OCI-M2 (cell line): Measurements from ENCODE around the gene TH.

ENCODE experiments used
- DNase-seq: peaks from one replicate; lab custom pipeline; 2025; ENCODE audit not compliant: unreplicated experiment; lab: John Stamatoyannopoulos, UW

Gene TH

DNA sequence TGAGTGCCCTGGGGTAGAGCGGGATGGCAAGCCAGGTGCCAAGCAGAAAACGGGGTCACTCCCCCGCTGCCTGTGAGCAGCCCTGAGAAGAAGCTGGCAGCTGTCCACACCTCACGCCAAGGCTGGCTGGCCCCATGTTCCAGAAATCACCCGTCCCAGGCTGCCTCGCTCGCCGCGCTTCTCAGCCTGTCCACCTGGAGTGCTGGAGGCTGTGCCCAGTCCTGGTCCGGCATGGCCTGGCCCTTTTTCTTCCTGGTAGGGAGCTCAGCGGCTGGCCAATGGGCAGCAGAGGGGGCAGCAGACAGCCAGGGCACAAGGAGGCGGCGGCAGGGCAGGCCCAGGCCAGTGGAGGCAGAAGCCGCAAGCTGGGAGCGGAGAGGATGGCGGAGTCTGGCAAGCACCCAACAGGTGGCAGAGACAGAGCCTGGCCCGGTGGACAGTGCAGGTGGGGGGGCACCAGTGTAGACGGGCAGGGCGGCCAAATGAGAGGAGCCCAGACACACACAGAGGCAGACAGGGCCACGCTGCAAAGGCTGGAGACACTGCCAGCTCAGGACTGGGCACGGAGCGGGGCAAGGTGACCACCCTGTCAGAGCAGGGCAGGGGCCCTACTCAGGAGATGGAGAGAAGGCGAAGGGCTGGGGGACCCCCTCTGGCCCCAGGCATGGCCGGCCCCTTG is 37.2 kb upstream of the TH start:
- no peak for DNase-seq

DNA sequence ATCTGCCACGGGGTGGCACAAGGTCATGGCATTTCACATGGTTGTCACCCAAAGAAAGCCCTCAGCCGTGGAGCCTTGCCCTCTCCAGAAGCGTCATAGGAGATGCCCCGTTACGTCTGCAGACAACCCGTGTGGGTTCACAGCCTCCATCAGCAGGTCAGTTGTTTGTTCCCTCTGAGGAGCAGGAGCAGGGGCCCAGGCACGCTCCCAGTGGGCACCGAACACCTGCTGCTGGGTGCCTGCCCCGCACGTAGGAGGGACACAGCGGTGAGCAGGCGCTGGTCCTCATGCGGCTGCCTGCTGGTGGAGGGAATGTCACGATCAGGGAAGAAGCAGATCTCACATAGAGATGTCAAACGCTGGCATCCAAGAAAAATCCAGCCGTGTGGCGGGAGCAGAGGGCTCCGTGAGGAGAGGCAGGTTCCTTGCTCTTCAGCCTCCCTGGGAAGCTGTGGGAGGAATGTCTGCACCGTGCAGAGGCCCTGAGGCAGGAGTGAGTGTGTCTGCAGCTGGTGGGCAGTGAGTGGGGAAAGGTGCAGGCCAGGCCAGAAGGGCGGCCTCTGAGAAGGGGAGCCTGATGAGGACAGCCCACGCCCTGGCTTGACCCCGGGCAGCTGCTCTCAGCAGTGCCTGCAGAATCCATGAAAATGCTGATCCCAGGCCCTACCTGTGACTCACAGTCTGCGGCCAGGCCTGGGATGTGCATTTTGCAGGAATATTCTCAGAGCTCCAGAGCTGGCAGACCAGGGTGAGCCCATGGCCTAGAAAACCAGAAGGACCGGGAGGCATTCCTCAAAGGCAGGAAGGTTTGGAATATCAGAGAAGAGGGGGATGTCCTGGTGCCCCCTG is 36.4 kb upstream of the TH start:
- DNase-seq: no peak

DNA sequence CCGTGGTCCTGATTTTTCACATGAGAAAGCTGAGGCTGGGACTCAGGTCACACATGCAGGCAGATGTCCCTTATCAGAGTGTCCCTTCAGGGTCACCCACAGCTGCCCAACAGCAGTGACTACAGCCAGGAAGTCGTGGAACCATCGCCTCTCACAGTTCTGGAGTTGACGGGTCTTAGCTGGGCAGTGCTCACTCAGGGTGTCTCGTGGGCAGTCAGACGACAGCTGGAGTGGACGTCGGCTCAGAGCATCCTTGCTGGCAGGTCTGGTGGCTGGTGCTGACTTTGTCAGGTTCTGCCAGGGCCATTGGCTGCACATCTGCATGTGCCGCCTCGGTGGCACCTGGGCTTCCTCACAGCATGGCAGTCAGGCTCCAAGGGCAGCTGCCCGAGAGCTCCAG is 35.6 kb upstream of the TH start:
- DNase-seq: no peak

DNA sequence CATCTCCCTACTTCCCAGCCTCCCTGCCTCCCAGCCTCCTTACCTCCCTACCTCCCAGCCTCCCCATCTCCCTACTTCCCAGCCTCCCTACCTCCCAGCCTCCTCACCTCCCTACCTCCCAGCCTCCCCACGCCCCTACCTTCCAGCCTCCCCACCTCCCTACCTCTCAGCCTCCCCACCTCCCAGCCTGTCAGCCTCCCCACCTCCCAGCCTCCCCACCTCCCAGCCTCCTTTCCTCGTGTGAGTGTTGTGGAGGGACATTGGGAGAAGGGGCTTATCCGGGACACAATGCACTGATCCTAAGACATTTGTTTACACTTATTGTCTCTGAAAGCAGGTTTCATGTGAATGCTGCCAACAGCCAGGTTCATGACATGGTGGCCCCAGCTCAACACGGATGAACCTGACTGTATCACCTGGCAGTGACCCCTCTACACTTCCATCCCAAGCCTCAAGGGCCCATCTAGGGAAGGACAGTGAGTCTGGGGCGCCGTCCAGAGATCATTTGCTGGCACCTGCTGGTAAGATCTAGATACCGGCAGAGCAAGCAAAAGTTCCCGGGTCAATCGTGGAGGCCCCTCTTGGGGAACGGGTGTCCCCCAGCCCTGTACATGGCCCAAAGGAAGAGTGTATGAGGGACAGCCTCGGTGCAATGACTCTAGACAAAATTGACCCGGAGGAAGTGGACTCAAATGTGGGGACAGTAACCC is 34.5 kb upstream of the TH start:
- DNase-seq: no peak

DNA sequence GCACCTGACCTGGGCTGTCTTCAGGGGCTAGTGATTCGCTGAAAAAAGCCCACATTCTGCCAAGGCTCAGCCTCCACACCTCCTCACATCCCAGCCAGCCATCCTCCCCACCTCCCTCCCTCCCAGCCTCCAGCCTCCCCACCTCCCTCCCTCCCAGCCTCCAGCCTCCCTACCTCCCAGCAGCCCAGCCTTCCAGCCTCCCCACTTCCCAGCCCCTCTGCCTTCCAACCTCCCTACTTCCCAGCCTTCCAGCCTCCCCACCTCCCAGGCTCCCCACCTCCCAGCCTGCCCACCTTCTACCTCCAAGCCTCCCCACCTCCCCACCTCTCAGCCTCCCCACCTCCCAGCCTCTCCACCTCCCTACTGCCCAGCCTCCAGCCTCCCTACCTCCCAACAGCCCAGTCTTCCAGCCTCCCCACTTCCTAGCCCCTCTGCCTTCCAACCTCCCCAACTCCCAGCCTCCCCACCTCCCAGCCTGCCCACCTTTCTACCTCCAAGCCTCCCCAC is 33.7 kb upstream of the TH start:
- DNase-seq: no peak

DNA sequence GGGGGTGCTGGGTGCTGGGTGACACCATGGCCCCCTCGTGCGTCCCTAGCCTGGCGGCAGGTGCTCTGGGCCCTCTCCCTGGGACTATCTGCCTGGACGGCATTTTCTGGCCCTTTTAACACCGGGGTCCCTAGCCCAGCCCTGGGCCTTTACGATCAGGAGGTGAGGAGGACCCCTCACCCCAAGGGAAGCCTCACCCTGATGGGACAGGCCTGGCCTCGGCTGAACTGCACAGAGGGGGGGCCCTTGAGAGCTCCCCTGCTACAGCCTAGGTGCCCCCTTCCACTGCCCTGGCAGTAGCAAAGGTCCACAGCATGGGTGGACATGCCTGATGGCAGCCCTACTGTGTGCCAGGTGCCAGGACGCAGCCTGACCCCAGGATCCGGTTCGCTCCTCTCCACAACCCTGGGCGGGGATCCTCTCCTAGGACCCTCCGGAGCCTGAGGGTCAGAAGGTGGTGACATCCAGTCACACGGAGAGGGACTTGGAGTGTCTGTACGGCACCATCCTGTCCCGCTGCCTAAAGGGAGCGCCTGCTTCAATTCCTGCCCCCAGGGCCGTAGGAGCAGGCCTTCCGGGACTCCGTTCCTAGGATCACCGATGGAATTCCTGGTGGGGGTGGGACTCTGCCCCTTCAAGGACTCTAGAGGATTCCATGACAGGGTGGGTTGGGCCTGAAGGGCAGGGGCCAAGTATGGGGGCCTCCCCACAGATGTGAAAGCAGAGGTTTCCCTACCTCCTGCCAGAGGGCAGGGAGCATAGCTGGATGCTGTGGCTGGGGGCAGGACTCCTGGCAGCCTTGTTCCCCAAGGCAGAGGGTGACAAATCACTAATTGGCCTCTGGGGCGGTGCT is 33.0 kb upstream of the TH start:
- no peak for DNase-seq

DNA sequence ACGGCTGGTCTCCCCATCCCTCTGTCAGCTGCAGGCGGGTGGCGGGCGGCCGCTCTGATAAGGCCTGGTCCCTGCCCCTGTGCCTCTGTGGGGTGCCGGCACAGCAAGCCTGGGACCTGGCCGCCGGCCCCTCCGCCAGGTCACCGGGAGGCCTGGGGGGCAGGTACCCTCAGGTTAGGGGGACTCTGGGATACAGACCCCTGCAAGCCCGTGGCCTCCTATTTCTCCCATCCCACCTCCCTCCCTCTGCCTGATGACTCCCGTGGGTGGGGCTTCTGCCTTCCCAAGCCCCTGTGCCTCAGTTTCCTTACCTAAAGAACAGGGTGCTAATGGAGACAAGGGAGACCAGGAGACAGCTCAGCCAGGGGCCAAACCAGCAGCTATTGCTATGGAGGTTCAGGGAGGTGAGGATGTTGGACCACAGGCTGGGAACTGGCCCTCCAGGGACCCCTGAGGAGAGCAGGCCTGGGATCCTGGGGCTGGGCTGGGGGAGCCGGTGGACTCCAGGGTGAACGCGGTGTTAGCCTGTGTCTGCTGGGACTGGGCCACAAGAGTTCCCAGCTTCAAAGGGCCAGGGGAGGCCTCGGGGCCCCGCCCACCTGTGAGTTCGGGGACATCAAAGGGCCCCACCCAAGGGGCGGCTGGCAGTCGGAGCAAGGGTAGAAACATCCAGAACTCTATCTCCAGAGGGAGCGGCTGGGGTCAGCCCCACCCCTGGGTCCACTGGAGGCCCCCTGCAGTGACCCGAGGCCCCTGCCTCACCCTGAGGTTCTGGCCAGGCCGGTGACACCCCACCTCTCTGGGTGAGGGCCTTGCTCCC is 32.0 kb upstream of the TH start:
- no peak for DNase-seq

DNA sequence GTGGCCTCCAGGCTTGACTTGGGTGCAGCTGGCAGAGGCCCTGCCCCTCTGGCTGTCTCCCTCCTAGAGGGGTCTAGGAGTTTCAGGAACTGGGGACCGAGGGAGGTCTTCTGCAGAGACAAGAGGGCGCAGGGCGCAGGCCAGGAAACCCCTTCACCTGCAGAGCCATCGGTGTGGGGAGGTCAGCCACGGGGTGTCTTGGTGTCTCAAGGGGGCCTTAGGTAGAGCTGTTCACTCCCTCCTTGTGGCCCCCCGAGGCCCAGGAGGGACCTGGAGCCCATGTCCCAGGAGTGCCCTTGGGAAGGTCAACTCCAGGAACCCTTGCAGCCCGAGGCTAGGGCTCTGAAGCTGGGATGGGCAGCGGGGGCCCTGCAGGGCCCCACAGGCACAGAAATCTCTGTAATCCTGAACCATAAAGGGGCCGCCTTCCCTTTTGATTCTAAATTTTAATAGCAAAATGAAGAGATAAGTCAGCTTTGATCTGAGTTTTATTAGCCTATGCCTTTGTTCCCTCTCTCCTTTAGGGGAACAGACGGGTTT is 31.4 kb upstream of the TH start:
- no peak for DNase-seq

DNA sequence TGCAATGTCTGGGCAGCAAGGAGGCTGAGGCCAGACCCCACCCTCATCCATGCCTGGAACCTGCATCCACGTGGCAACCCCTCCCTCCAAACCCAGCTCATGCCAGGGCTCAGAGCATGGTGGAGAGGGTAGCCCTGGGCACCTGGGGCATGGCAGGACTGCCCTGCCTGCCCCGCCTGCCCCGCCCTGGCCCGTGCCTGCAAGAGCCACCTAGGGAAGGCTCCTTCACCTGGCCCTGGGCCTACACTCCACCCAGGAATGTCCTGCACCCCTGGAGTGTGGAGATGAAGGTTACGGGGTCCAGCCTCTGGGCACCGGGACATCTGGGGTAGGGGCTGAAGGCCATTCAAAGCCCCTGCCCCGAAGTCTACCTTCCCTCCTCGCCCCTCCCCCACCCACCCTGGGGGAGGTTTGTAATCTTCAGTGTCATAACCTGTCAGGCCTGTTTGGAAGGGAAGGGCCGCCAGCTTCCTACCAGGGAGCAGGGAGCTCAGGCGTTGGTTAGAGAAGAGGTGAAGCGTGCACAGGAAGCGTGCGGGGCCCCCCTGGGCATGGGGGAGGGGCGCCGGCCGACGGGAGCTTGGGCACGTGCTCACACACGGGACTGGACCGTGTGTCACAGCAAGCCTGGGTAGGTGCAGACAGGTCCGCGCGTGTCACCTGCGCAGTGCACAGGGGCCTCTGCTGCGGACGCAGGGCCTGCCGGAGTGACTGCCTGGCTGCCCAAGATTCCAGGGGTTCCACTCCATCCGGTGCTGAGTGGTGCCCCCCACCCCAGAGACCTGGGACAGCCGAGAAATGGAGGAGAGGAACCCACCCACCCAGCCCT is 30.7 kb upstream of the TH start:
- DNase-seq: no peak

DNA sequence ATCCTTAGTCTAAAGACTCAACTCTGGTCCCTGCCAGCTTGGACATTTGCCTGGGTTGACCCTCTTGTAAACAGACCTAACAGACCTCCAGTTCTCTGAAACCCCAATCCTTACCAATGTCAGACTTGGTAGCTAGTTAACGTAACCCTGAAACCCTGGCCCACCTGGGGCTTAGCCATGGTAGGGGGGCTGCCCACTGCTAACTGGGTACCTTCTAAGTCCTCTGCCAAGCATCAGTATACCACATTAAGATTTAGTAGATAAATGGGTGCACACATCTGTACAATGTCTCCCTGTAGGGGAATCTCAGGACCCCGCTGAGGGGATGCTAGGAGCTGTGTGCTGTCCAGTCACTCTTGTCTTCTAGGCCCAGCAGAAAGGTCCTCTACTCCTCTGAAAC is 29.9 kb upstream of the TH start:
- no peak for DNase-seq

DNA sequence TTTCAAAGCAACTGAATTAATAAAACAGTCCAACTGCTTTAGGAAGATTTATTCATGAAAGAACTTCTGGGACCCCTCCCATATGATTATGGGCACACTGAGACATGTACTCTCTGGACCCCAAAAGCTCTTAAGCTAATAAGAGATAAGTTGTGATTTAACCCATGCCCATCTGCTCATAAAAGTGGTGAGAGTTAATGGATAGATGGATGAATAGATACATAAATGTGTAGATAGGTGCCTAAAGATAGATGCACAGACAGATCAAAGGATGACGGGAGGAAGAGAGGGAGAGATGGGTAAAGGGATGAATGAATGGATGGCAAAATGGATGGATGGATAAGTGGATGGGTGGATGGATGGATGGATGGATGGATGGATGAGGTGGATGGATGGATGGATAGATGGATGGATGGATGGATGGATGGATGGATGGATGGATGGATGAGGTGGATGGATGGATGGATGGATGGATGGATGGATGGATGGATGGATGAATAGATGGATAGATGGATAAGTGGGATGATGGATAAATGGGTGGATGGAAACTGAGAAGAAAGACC is 29.4 kb upstream of the TH start:
- no peak for DNase-seq

DNA sequence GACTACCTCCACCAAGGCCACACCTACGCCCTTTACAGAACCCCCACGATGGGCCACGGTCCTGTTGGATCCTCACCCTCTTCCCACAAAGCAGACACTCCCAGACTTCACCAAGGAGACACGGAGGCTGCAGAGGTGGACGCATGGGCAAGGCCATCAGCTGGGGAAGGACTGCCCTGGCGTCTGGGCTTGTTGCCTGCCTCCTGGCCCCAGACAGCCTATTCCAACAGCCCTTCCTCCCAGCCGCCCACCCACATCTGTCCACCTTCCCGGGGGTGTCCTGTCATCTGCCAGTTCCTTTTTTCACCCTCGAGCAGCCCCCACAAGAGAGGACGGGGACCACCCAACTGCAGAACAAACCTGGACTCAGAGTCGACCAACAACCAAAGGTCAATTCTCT is 28.9 kb upstream of the TH start:
- no peak for DNase-seq

DNA sequence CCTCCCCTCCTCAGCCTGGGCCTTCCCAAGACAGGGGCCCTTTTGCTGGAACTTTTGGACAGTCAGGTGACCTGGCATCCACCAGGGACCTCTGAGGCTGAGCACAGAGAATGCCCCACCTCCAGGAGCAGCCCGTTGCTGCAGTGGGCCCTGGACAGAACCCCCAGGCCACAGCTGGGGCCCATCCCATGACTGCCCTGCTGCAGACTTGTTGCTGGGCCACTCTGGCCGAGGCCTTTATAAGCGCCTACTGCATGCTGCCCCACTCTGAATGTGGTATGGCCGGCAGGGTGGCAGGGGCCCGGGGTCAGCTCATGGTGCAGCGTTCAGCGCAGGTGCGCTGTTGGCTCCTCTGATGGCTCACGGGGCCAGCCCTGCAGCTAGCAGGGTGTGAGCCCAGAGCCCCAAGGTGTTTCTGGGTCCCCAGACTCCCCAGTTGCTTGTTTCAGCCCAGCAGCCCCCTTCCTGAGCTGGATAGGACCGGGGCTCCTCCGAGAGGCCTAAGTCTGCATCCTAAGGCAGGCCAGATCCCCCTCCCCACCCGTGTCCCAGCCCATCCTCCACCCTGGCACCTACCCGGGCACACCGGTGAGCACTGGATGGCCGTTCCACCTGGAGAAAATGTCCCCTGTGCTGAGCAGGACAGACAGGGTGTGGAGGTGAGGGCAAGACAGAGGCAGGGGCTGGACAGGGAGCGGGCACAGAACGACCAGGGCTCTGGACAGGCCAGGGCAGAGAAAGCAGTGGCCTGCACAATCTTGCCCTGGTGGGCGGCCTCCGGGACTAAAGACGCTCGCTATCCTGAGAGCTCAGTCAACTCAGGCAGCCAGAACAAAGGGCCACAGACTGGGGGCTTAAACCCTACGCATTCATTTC is 28.1 kb upstream of the TH start:
- no peak for DNase-seq

DNA sequence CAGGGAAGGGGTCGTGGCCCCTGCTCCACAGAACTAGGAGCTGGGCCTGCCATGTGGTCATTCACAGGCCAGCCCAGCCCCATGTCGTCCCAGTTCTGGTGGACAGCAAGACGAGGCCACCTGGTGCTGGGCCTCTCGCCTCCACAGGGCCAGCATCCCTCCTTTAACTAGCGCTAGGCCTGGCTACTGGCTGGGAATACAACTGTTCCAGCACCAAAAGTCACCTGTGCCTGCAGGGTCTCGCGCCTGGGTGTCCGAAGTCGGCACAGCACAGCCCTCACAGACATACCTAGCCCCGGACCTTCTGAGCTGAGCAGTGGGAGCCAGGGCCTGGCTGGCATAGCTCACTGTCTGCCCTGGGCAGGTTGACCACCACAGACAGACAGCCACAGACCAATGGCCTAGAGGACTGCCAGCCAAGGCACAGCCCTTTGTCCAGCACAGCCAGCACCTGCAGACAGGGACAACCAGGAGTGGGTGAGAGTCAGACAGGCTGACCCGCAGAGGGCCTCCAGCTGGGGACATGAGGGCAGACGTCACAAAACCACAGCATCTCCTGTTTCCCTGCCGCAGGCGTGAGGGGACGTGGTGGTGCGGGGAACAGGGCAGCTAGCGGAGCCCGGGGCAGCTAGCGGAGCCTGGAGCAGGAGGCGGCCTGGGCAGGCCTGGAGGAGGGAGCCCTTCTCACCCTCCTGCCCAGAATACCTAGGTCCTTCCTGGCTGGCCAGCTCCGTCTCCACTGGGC is 27.2 kb upstream of the TH start:
- DNase-seq: no peak

DNA sequence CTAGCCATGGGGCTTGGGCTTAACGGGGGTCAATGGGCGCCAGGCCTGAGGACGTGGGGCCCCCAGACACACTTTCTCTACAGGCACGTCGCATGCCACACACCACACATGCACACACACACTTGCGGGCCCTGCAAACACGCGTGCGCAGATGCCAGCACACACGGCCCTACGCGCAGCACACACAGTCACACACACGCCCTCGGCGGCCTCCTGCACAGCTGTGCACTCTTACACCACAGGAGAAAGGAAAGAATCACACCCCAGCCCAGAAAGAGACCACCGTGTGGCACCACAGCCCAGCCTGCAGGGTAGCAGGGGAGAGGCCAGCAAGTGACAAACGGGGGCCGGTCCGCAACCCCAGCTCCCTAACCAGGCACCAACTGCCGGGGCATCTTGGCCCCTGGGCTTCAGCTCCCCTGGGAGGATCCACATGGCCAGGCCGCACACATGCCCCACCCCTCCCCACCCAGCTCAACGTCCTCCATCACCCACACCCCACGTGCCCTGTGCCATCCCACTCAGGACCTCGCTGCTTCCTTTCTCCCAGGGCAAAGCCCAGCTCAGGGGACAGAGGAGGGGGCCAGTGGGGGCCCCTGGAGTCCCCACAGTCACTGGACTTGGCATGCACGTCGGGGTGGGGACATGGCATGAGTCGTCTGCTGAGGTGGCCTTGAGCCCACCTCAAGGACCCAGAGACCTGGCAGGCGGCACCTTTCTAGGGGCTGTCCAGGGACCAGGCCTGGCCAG is 26.3 kb upstream of the TH start:
- DNase-seq: no peak
